Gastroesophageal sphincter (tissue), 4 donors: ENCODE data around the gene SCN8A. TPM values are rescaled to one million over a fixed set of nuclear protein-coding genes. Genes with fewer than 3 reads are reported as not detected.

Source experiments
- ATAC-seq: fragments of 150-250 bp; one replicate; pipeline ENCODE4 v1.9.1; 2016; ENCODE audit warnings: mild to moderate bottlenecking, moderate library complexity
- H3K27ac ChIP-seq, 4 donors: fragments of 200-600 bp; sonication (generic) in 3 of 4; 1 replicate in 3 of 4; 2 replicates in 1 of 4; pipeline ENCODE4 v1.5.1; 2016 to 2019
- H3K27me3 ChIP-seq: fragments of 200-600 bp; sonication (generic); one replicate; pipeline ENCODE4 v1.5.1; 2019
- H3K36me3 ChIP-seq, 2 donors: fragments of 200-600 bp; sonication (generic); one replicate each; pipeline ENCODE4 v1.5.1; 2019; ENCODE audit warnings: control low read depth in 1 of 2
- H3K4me1 ChIP-seq, 3 donors: fragments of 200-600 bp; sonication (generic); 1 replicate in 2 of 3; 2 replicates in 1 of 3; pipeline ENCODE4 v1.5.1; 2016 to 2019; ENCODE audit warnings: control low read depth in 2 of 3
- H3K4me3 ChIP-seq, 2 donors: fragments of 200-600 bp; sonication (generic); one replicate each; pipeline ENCODE4 v1.5.1; 2019; ENCODE audit warnings: mild to moderate bottlenecking in 1 of 2, moderate library complexity in 1 of 2
- H3K9me3 ChIP-seq, 3 donors: fragments of 200-600 bp; sonication (generic); one replicate each; pipeline ENCODE4 v1.5.1; 2017 to 2019; ENCODE audit warnings: control low read depth in 2 of 3
- EP300 ChIP-seq: sonication (generic); formaldehyde crosslinking; IDR thresholded peaks from one replicate; pipeline ENCODE4 v1.6.1; 2017; ENCODE audit warnings: antibody characterized with exemption, mild to moderate bottlenecking
- POLR2A ChIP-seq, 2 donors: fragments of 450-650 bp; IDR thresholded peaks; one replicate each; pipeline ENCODE4 v1.6.1; 2017; ENCODE audit warnings: antibody characterized with exemption in 2 of 2, mild to moderate bottlenecking in 2 of 2, moderate library complexity in 1 of 2
- POLR2AphosphoS5 ChIP-seq: sonication (generic); formaldehyde crosslinking; IDR thresholded peaks from one replicate; pipeline ENCODE4 v1.6.1; 2017; ENCODE audit warnings: antibody characterized with exemption
- WGBS, 2 donors: methylation state at CpG; one replicate each; pipeline ENCODE4 v1.1.5; 2018; ENCODE audit warnings: low coverage in 1 of 2; 5-methylcytosine and 5-hydroxymethylcytosine counted together
- total RNA-seq, 4 donors: library from RNA; depleted of rRNA; stranded (reverse); fragments of >200 nt; gene quantifications; one replicate each; pipeline ENCODE4 v1.1.0, GENCODE V29; 2016
- TF ChIP-seq, protein P1 (sequence below), 4 experiments: fragments of 200-600 bp in 2 of 4; fragments of 450-650 bp in 2 of 4; sonication (generic) in 1 of 4; IDR thresholded peaks; one replicate each; pipeline ENCODE4 v1.5.1; 2017 to 2019; ENCODE audit warnings: antibody characterized with exemption in 4 of 4, mild to moderate bottlenecking in 2 of 4, moderate library complexity in 2 of 4

SCN8A gene
- total RNA-seq, 4 donors from 2014 or later: 0.47 to 1.2 (median 0.60) TPM

GRCh38 chr12:51847643-51848325, 256.8 kb downstream of the SCN8A start:
- peaks cover 0 to 55% (median 16%) of the 10 kb centered on the region in 3 donors for H3K4me1 ChIP-seq
- H3K27me3 ChIP-seq: peaks cover 69% of the 10 kb centered on the region
- no CpG with 5 or more reads among the region's 40 CpGs for WGBS, 2 donors
- ATAC-seq: peak; percentile 15
- TF ChIP-seq EP300 (no peak), POLR2A (IDR thresholded peaks at IDR 0.05) (no peak), POLR2AphosphoS5 (no peak)
- TF ChIP-seq, protein P1, sequence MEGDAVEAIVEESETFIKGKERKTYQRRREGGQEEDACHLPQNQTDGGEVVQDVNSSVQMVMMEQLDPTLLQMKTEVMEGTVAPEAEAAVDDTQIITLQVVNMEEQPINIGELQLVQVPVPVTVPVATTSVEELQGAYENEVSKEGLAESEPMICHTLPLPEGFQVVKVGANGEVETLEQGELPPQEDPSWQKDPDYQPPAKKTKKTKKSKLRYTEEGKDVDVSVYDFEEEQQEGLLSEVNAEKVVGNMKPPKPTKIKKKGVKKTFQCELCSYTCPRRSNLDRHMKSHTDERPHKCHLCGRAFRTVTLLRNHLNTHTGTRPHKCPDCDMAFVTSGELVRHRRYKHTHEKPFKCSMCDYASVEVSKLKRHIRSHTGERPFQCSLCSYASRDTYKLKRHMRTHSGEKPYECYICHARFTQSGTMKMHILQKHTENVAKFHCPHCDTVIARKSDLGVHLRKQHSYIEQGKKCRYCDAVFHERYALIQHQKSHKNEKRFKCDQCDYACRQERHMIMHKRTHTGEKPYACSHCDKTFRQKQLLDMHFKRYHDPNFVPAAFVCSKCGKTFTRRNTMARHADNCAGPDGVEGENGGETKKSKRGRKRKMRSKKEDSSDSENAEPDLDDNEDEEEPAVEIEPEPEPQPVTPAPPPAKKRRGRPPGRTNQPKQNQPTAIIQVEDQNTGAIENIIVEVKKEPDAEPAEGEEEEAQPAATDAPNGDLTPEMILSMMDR (IDR thresholded peaks at IDR 0.05): no peak
- H3K4me3 ChIP-seq: peak overlapping the region; percentile 34 to 57
- peak overlapping the region in 3 of 4 donors; percentile 51 to 78 (median 75) for H3K27ac ChIP-seq
- no peaks in the 10 kb centered on the region for H3K36me3 ChIP-seq
- no peaks in the 10 kb centered on the region for H3K9me3 ChIP-seq

- H3K4me1 ChIP-seq: peaks cover 0 to 55% (median 16%) of the 10 kb centered on the region in 3 donors
- no peak for TF ChIP-seq POLR2A (IDR thresholded peaks at IDR 0.05)
- TF ChIP-seq, protein P1 (IDR thresholded peaks at IDR 0.05): no peak
- no peaks in the 10 kb centered on the region for H3K36me3 ChIP-seq
- H3K4me3 ChIP-seq: peak within 1 kb of the TSS; percentile 34 to 57
- peak within 1 kb of the TSS in 3 of 4 donors; percentile 51 to 78 (median 75) for H3K27ac ChIP-seq
- H3K27me3 ChIP-seq: peaks cover 69% of the 10 kb centered on the region
- no peak for ATAC-seq
- no CpG with 5 or more reads among the region's 51 CpGs for WGBS, 2 donors
- H3K9me3 ChIP-seq: no peaks in the 10 kb centered on the region
These were observed 257.3 kb downstream of the SCN8A start, which contains the start of gene FIGNL2 for GRCh38 chr12:51848326-51848727. TSS of gene FIGNL2 (minus strand) at chr12:51848718. CDS start at chr12:51822413, 26,305 bp downstream.

GRCh38 chr12:51848841-51849735, 258.1 kb downstream of the SCN8A start:
- peak overlapping the region; percentile 34 to 57 for H3K4me3 ChIP-seq
- WGBS, 2 donors: no CpG with 5 or more reads among the region's 57 CpGs
- H3K27ac ChIP-seq: peak overlapping the region in 3 of 4 donors; percentile 51 to 78 (median 75)
- no peaks in the 10 kb centered on the region for H3K36me3 ChIP-seq
- ATAC-seq: peak; percentile 32
- peaks cover 61% of the 10 kb centered on the region for H3K27me3 ChIP-seq
- peaks cover 0 to 55% (median 16%) of the 10 kb centered on the region in 3 donors for H3K4me1 ChIP-seq
- TF ChIP-seq POLR2A (IDR thresholded peaks at IDR 0.05) (no peak), POLR2AphosphoS5 (no peak), EP300 (no peak)
- TF ChIP-seq, protein P1 (IDR thresholded peaks at IDR 0.05): no peak
- H3K9me3 ChIP-seq: no peaks in the 10 kb centered on the region

DNA sequence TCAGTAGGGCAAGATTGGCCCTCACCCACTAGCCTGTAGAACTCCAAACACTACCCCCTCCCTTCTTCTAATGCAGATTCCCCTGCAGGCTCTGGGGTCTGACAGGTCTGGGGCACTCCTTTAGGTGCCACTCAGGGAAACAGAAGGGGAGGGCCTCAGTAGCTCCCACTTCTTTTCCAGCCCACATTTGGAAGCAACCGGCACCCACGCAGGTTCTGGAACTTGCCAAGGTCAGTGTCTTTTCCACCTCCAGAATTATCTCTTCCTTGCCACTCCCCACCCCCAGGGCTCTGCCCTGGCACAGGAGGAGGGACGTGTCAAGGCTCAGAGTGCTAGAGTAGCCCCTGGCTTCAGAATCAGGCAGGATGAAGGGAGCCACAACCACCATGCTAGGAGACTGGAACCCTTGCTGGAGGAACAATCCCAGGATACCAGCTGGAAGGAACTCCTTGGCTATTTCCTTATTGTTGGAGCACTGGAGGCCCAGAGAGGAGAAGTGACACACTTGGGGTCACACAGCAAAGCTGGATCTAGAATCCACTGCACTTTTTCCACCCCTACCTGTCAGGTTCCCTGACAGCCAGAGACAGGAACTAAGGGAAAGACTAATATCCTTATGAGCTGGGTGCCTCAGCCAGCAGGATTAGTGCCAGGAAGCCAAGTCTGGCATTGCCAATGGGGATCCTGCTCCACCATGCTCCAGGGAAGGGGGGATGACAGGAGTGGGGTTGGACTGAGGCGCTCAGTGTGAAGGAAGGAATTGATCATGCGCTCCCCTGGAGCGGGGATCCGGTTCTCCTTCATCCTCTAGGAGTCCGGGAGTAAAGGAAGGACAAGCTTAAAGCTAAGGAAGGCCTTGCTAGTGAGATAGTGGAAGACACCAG, 259.3 kb downstream of the SCN8A start:
- peaks cover 54% of the 10 kb centered on the region for H3K27me3 ChIP-seq
- peak overlapping the region in 2 of 4 donors; percentile 26 to 78 for H3K27ac ChIP-seq
- WGBS, 2 donors: 93% methylated on average over 5 of the region's 8 CpGs; no CpG with 5 or more reads in 1 of the 2 donors
- ATAC-seq: no peak
- peaks cover 0 to 57% (median 16%) of the 10 kb centered on the region in 3 donors for H3K4me1 ChIP-seq
- H3K36me3 ChIP-seq: no peaks in the 10 kb centered on the region
- no peak overlapping the region for H3K4me3 ChIP-seq
- TF ChIP-seq POLR2A (IDR thresholded peaks at IDR 0.05): no peak
- TF ChIP-seq EP300: no peak
- TF ChIP-seq POLR2AphosphoS5: no peak
- TF ChIP-seq, protein P1 (IDR thresholded peaks at IDR 0.05): no peak
- no peaks in the 10 kb centered on the region for H3K9me3 ChIP-seq
